T-helper 2 cell treated with Interferon-gamma antibody and Interleukin-4, amounts not matched to agents 5 μg/mL and 100 μg/mL, for 36 hours (primary cell): ENCODE results near the gene KIF16B.
"Not testable (repeated sequence)": the region's sequence is repeated elsewhere in the genome, so short reads cannot be mapped to it uniquely, and the experiment has no call there.

ENCODE experiments used
- DNase-seq: peaks from one replicate; pipeline ENCODE4 v3.0.0; 2021; ENCODE audit warnings: low spot score
- H3K27ac Mint-ChIP-seq: one replicate; pipeline ENCODE4 v1.8.0; 2021; ENCODE audit warnings: mild to moderate bottlenecking, mixed read lengths
- H3K27me3 Mint-ChIP-seq: one replicate; pipeline ENCODE4 v1.8.0; 2021; ENCODE audit warnings: low read depth, mixed read lengths
- H3K36me3 Mint-ChIP-seq: one replicate; pipeline ENCODE4 v1.8.0; 2021; ENCODE audit warnings: low read depth, mixed read lengths
- H3K4me1 Mint-ChIP-seq: one replicate; pipeline ENCODE4 v1.8.0; 2021; ENCODE audit warnings: low read depth, mixed read lengths
- H3K4me3 Mint-ChIP-seq: one replicate; pipeline ENCODE4 v1.8.0; 2022; ENCODE audit warnings: mild to moderate bottlenecking, moderate library complexity, mixed read lengths
- H3K9me3 Mint-ChIP-seq: one replicate; pipeline ENCODE4 v1.8.0; 2021; ENCODE audit warnings: mixed read lengths

KIF16B gene

DNA sequence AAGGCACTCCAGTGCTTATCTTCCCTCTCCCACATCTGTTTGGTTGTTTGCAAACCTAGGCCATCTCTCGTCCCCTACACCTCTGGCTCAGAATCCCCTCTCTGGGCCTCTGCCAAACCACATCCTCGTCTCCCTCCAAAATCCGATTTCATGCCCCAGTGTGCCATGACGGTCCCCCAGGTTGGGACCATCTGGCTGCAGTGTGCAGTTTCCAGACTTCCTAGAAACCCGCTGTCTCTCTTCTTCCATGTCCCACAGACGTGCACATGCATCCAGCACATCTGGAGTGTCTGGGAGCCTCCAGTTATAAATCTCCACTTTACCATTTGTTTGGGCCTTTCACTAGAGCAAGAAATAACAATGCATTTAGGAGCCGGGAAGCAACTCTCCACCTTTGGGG, 316.2 kb downstream of the KIF16B start:
- Mint-ChIP-seq H3K27ac (no peak overlapping the region), H3K4me1 (no peaks in the 10 kb centered on the region), H3K36me3 (no peaks in the 10 kb centered on the region), H3K27me3 (no peaks in the 10 kb centered on the region), H3K9me3 (peaks cover 9% of the 10 kb centered on the region), H3K4me3 (no peak overlapping the region)
- no peak for DNase-seq

GRCh38 chr20:16246870-16247269, 326.4 kb downstream of the KIF16B start:
- Mint-ChIP-seq H3K36me3 (no peaks in the 10 kb centered on the region), H3K9me3 (no peaks in the 10 kb centered on the region), H3K27ac (no peak overlapping the region), H3K4me1 (no peaks in the 10 kb centered on the region), H3K4me3 (no peak overlapping the region), H3K27me3 (no peaks in the 10 kb centered on the region)
- DNase-seq, result no peak

GRCh38 chr20:16246291-16246690, 327.0 kb downstream of the KIF16B start:
- H3K4me3 Mint-ChIP-seq, result no peak overlapping the region
- no peaks in the 10 kb centered on the region for H3K36me3 Mint-ChIP-seq
- no peak for DNase-seq
- no peak overlapping the region for H3K27ac Mint-ChIP-seq
- no peaks in the 10 kb centered on the region for H3K27me3 Mint-ChIP-seq
- H3K4me1 Mint-ChIP-seq, result no peaks in the 10 kb centered on the region
- no peaks in the 10 kb centered on the region for H3K9me3 Mint-ChIP-seq

GRCh38 chr20:16245879-16246278, 327.4 kb downstream of the KIF16B start:
- H3K27me3 Mint-ChIP-seq, result no peaks in the 10 kb centered on the region
- H3K4me1 Mint-ChIP-seq, result no peaks in the 10 kb centered on the region
- no peak overlapping the region for H3K4me3 Mint-ChIP-seq
- H3K27ac Mint-ChIP-seq, result no peak overlapping the region
- H3K9me3 Mint-ChIP-seq, result no peaks in the 10 kb centered on the region
- no peak for DNase-seq
- H3K36me3 Mint-ChIP-seq, result no peaks in the 10 kb centered on the region

GRCh38 chr20:16244892-16245291, 328.4 kb downstream of the KIF16B start:
- H3K4me1 Mint-ChIP-seq, result no peaks in the 10 kb centered on the region
- H3K27ac Mint-ChIP-seq, result no peak overlapping the region
- no peaks in the 10 kb centered on the region for H3K36me3 Mint-ChIP-seq
- no peak overlapping the region for H3K4me3 Mint-ChIP-seq
- no peak for DNase-seq
- no peaks in the 10 kb centered on the region for H3K27me3 Mint-ChIP-seq
- no peaks in the 10 kb centered on the region for H3K9me3 Mint-ChIP-seq

- no peak overlapping the region for H3K4me3 Mint-ChIP-seq
- no peaks in the 10 kb centered on the region for H3K4me1 Mint-ChIP-seq
- H3K36me3 Mint-ChIP-seq, result no peaks in the 10 kb centered on the region
- H3K27ac Mint-ChIP-seq, result no peak overlapping the region
- H3K9me3 Mint-ChIP-seq, result no peaks in the 10 kb centered on the region
- no peaks in the 10 kb centered on the region for H3K27me3 Mint-ChIP-seq
- DNase-seq, result no peak
Measured at GRCh38 chr20:16243470-16243869, 329.8 kb downstream of the KIF16B start.

- Mint-ChIP-seq H3K36me3 (no peaks in the 10 kb centered on the region), H3K4me1 (no peaks in the 10 kb centered on the region), H3K27me3 (no peaks in the 10 kb centered on the region), H3K4me3 (no peak overlapping the region), H3K27ac (no peak overlapping the region), H3K9me3 (no peaks in the 10 kb centered on the region)
- DNase-seq, result no peak
Measured at GRCh38 chr20:16241911-16242310, 331.3 kb downstream of the KIF16B start.

DNA sequence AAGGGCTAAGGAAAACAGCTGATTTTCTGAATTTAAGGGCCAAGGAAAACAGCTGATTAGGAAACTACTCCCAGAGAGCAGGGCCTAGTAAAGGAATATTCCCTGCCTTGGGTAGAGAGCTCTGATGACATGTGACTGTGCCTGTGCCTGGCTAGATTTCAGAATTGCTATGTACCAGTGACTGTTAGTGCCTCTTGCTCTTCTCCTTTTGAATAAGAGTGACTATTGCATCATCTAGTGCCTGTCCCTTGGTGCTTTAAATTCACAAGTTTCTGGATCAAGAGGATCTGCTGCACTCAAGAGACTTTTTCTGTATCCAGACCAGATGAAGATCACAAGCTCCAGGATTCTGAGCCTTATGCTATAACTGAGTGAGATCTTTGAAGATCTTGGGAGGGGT, 332.9 kb downstream of the KIF16B start:
- Mint-ChIP-seq H3K27ac (no peak overlapping the region), H3K36me3 (no peaks in the 10 kb centered on the region), H3K4me1 (no peaks in the 10 kb centered on the region), H3K4me3 (no peak overlapping the region), H3K27me3 (no peaks in the 10 kb centered on the region), H3K9me3 (no peaks in the 10 kb centered on the region)
- no peak for DNase-seq

- Mint-ChIP-seq H3K9me3 (no peaks in the 10 kb centered on the region), H3K27me3 (no peaks in the 10 kb centered on the region), H3K27ac (no peak overlapping the region)
Measured at GRCh38 chr20:16236589-16237241, 336.5 kb downstream of the KIF16B start.

GRCh38 chr20:16230402-16230801, 342.8 kb downstream of the KIF16B start:
- Mint-ChIP-seq H3K4me3 (no peak overlapping the region), H3K27ac (no peak overlapping the region), H3K9me3 (peaks cover 8% of the 10 kb centered on the region), H3K36me3 (no peaks in the 10 kb centered on the region), H3K27me3 (no peaks in the 10 kb centered on the region), H3K4me1 (no peaks in the 10 kb centered on the region)
- DNase-seq, result no peak

More at GRCh38 chr20:16236589-16237241, 336.5 kb downstream of the KIF16B start:
- Mint-ChIP-seq H3K36me3 (no peaks in the 10 kb centered on the region), H3K4me3 (no peak overlapping the region), H3K4me1 (no peaks in the 10 kb centered on the region)
- no peak for DNase-seq

GRCh38 chr20:16229813-16230212, 343.4 kb downstream of the KIF16B start:
- Mint-ChIP-seq H3K27me3 (no peaks in the 10 kb centered on the region), H3K9me3 (peaks cover 9% of the 10 kb centered on the region), H3K4me1 (no peaks in the 10 kb centered on the region), H3K36me3 (no peaks in the 10 kb centered on the region), H3K27ac (no peak overlapping the region), H3K4me3 (no peak overlapping the region)
- DNase-seq, result no peak

DNA sequence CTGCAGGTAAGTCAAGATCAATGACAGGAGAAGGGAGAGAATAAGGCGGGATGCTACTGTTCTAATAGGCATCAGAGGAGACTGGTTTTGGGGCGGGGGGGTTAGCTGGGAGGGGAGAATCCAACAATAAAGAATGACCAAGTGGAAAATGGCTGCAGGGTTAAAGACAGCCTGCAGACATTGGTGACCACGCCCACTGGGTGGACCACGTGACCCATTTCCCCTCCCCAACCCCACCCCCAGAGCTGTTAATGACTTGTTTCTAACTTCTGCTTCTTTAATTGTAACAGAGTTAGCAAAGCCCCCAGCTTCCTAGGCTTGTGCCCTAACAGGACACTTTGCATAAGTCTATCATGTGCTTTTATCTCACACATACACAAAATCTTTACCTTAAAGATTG, 344.5 kb downstream of the KIF16B start:
- Mint-ChIP-seq H3K27me3 (no peaks in the 10 kb centered on the region), H3K4me3 (no peak overlapping the region), H3K36me3 (no peaks in the 10 kb centered on the region), H3K4me1 (no peaks in the 10 kb centered on the region), H3K27ac (no peak overlapping the region), H3K9me3 (peaks cover 13% of the 10 kb centered on the region)
- no peak for DNase-seq

GRCh38 chr20:16226961-16227360, 346.3 kb downstream of the KIF16B start:
- H3K36me3 Mint-ChIP-seq, DNase-seq, H3K4me1 Mint-ChIP-seq, H3K27ac Mint-ChIP-seq, H3K27me3 Mint-ChIP-seq, H3K4me3 Mint-ChIP-seq: not testable (repeated sequence)
- peaks cover 13% of the 10 kb centered on the region for H3K9me3 Mint-ChIP-seq

GRCh38 chr20:16224836-16225235, 348.4 kb downstream of the KIF16B start:
- H3K4me3 Mint-ChIP-seq, result no peak overlapping the region
- H3K4me1 Mint-ChIP-seq, result no peaks in the 10 kb centered on the region
- no peak overlapping the region for H3K27ac Mint-ChIP-seq
- H3K27me3 Mint-ChIP-seq, result no peaks in the 10 kb centered on the region
- peaks cover 20% of the 10 kb centered on the region for H3K9me3 Mint-ChIP-seq
- no peak for DNase-seq
- no peaks in the 10 kb centered on the region for H3K36me3 Mint-ChIP-seq

GRCh38 chr20:16222859-16223411, 350.3 kb downstream of the KIF16B start:
- no peaks in the 10 kb centered on the region for H3K27me3 Mint-ChIP-seq
- H3K27ac Mint-ChIP-seq, result no peak overlapping the region
- H3K9me3 Mint-ChIP-seq, result peaks cover 19% of the 10 kb centered on the region

More at GRCh38 chr20:16222859-16223411, 350.3 kb downstream of the KIF16B start:
- no peaks in the 10 kb centered on the region for H3K4me1 Mint-ChIP-seq
- DNase-seq, result no peak
- no peak overlapping the region for H3K4me3 Mint-ChIP-seq
- no peaks in the 10 kb centered on the region for H3K36me3 Mint-ChIP-seq
